Left cardiac atrium (tissue), 4 donors: ENCODE data around the gene CGB7. TPM values are rescaled to one million over a fixed set of nuclear protein-coding genes. Genes with fewer than 3 reads are reported as not detected.
"Not testable (repeated sequence)": the region's sequence is repeated elsewhere in the genome, so short reads cannot be mapped to it uniquely, and the experiment has no call there.

Experiments used
- ATAC-seq, 2 donors: fragments of 200-7000 bp; cut with Tn5 transposase; one replicate each; pipeline ENCODE4 v1.9.1; 2020; ENCODE audit warnings: mild to moderate bottlenecking in 2 of 2, moderate library complexity in 2 of 2
- DNase-seq: peaks from one replicate; pipeline ENCODE4 v3.0.0-alpha.2; 2020
- intact Hi-C, 2 donors: fragments of 100-400 bp; cut with DNase I; formaldehyde crosslinking; loops; one replicate each; pipeline versions ENCODE4 v1.14.1 to v1.15.1; 2022 to 2023
- total RNA-seq, 2 donors: library from RNA; stranded (reverse); fragmentation: NEBNext Ultra II Directional; extraction: Animal tissue kit (Norgen Biotek cat#: 25700); gene quantifications; one replicate each; pipeline ENCODE4 v1.2.1, GENCODE V29; 2021
- donor health status: DM: no; HTN: yes; CAD: no.
- donor health status: DM: no; HTN: yes; CAD: no; lungs with severe emphysema.
- donor health status: DM: yes; HTN: yes; CAD: no.
- donor health status: Dilated cardiomyopathy.

The CGB7 gene
- total RNA-seq, 2 donors from 2014 or later, result 0.29 TPM; not detected in 1

DNA sequence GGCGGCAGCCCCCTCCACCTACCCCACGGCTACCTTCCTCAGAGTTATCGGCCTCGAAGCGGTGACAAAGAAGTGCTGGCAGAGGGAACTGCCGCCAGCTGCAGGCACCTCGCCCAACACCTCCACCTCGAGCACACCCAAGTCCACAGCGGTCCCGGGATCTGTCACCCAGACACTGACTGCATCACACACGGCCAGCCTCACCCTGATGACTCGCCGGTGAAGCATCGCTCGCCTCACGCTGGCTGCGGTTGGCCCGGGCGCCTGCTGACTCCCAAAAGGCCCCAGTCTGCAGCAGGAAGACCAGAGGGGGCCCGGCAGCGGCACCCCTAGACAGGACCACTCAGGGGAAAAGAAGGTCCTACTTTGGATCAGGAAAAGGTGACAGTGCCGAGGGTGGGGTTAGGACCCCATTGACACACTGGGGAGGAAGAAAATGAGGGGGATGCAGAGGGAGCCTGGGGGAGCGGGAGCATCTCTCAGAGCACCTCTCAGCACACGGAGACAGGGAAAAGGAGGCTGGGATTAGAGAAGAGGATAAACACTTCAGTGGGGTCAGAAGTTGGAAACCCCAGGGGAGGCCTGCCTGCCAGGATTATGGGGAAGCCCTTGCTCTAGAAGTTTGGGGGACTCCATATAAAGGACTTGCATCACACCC is 7.0 kb downstream of the CGB7 start:
- ATAC-seq, intact Hi-C loops, DNase-seq: not testable (repeated sequence)

DNA sequence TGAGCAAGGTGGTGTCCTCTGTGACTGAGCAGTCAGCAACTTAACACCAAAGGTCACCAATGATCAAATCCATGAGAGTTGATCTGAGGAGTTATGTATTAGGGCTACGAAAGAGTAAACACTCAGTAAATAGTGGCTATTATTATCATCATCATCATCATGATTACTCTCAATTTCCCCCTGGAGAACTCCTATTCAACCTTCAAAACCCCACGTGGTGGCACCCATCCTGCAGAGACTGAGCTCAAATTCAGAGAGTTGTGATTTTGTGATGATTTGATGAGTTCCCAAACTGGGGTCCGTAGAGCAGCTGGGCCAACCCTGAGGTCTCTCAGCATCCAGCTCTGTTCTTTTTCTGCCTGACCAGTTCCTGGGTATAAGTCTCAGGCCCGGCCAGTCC is 7.7 kb downstream of the CGB7 start:
- DNase-seq, ATAC-seq, intact Hi-C loops: not testable (repeated sequence)

DNA sequence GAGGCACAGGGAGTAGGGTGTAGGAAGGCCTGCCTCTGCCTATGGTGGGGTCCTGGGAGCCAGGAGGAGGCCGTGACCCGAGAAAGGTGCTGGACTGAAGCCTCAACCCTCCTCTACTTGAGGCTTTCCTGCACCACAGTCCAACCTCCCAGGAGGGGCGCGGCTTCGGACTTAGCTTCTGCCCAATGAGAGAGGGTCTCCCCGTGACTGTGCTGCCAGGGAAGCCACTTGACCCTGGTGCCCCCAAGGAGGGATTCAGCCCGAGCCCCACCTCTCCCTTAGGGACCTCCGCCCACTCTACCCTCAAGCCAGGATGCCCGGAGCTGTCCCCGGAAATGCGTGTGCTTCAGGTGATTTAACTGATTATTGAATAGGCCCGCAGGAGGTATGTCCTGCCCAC is 8.5 kb downstream of the CGB7 start, which contains the start of gene CGB8:
TSS of gene CGB8 (minus strand) at position 101 of the 400 bp plus-strand sequence. CDS start 372 bp downstream, outside the sequence.
- ATAC-seq, intact Hi-C loops, DNase-seq: not testable (repeated sequence)

DNA sequence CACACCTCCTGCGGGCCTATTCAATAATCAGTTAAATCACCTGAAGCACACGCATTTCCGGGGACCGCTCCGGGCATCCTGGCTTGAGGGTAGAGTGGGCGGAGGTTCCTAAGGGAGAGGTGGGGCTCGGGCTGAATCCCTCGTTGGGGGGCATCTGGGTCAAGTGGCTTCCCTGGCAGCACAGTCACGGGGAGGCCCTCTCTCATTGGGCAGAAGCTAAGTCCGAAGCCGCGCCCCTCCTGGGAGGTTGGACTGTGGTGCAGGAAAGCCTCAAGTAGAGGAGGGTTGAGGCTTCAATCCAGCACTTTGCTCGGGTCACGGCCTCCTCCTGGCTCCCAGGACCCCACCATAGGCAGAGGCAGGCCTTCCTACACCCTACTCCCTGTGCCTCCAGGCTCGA is 14.0 kb downstream of the CGB7 start, which contains the start of gene CGB5:
TSS of gene CGB5 (plus strand) at position 301 of the 400 bp plus-strand sequence. CDS start 362 bp downstream, outside the sequence.
- intact Hi-C loops, result not testable (repeated sequence)

DNA sequence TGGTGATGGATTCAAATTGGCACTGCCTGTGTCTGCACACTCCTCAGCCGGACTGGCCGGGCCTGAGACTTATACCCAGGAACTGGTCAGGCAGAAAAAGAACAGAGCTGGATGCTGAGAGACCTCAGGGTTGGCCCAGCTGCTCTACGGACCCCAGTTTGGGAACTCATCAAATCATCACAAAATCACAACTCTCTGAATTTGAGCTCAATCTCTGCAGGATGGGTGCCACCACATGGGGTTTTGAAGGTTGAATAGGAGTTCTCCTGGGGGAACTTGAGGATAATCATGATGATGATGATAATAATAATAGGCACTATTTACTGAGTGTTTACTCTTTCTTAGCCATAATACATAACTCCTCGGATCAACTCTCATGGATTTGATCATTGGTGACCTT is 14.9 kb downstream of the CGB7 start:
- DNase-seq, intact Hi-C loops, ATAC-seq: not testable (repeated sequence)

More for the DNA sequence above, 14.0 kb downstream of the CGB7 start, which contains the start of gene CGB5:
- ATAC-seq, DNase-seq: not testable (repeated sequence)

DNA sequence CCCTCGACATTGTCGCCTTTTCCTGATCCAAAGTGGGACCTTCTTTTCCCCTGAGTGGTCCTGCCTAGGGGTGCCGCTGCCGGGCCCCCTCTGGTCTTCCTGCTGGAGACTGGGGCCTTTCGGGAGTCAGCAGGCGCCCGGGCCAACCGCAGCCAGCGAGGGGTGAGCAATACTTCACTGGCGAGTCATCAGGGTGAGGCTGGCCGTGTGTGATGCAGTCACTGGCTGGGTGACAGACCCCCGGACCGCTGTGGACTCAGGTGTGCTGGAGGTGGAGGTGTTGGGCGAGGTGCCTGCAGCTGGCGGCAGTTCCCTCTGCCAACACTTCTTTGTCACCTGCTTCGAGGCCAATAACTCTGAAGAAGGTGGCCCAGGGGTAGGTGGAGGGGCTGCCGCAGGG is 15.4 kb downstream of the CGB7 start:
- DNase-seq (no peak), ATAC-seq (no peak)
- intact Hi-C loops, result no loop called here

DNA sequence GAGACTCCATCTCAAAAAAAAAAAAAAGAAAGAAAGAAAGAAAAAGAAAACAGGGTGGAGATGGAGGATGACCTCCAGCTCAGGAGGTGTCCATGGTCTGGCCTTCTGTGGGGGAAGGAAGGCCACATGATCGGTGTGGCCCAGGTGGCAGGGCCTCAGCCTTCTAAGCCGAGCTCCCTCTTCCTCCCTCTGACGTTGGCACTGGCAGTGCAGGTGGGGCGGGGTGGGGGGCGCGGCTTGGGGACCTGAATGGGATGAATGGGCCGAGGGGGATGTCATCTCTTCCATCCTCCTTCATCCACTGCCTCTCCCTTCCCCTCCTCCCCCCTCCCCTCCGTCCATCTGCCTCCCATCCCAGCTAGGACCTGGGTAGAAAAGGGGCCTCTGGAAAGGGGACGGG is 17.8 kb downstream of the CGB7 start:
- not testable (repeated sequence) for DNase-seq

DNA sequence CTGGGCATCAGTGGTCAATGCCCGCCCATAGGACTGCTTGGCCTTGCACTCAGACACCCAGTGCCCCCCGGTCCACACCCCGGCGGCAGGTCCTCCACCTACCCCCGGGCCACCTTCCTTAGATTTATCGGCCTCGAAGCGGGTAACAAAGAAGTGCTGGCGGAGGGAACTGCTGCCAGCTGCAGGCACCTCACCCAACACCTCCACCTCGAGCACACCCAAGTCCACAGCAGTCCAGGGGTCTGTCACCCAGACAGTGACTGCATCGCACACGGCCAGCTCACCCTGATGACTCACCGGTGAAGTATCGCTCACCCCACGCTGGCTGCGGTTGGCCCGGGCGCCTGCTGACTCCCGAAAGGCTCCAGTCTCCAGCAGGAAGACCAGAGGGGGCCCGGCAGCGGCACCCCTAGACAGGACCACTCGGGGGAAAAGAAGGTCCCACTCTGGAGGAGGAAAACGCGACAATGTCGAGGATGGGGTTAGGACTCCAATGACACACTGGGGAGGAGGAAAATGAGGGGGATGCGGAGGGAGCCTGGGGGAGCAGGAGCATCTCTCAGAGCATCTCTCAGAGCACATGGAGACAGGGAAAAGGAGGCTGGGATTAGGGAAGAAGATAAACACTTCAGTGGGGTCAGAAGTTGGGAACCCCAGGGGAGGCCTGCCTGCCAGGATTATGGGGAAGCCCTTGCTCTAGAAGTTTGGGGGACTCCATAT is 18.8 kb downstream of the CGB7 start:
- intact Hi-C loops, ATAC-seq, DNase-seq: not testable (repeated sequence)

More for the DNA sequence above, 17.8 kb downstream of the CGB7 start:
- intact Hi-C loops, ATAC-seq: not testable (repeated sequence)

DNA sequence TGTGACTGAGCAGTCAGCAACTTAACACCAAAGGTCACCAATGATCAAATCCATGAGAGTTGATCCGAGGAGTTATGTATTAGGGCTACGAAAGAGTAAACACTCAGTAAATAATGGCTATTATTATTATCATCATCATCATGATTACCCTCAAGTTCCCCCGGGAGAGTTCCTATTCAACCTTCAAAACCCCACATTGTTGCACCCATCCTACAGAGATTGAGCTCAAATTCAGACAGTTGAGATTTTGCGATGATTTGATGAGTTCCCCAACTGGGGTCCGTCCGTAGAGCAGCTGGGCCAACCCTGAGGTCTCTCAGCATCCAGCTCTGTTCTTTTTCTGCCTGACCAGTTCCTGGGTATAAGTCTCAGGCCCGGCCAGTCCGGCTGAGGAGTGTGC is 19.4 kb downstream of the CGB7 start:
- DNase-seq, intact Hi-C loops, ATAC-seq: not testable (repeated sequence)

DNA sequence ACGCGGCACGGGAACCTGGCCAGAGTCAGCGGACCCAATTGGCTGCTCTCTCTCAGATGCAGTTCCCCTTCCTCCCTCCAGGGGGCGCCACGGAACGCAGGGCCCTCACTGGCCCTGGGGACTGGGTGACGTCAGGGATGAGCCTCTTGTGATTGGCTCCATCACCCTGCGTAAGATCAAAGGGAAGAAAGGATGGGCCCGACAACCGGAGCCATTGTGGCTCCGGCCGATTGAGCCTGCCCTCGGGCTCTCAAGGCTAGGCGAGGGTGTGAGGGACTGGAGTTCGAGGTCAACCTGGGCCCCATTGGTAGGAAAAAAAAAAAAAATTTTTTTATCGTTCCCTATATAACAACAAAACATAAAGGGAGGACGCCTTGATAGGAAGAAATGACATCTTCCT is 20.7 kb downstream of the CGB7 start, which contains the start of gene CGB1:
TSS of gene CGB1 (minus strand) at position 81 of the 400 bp plus-strand sequence. CDS start 184 bp downstream, outside the sequence.
- intact Hi-C loops, result not testable (repeated sequence)

DNA sequence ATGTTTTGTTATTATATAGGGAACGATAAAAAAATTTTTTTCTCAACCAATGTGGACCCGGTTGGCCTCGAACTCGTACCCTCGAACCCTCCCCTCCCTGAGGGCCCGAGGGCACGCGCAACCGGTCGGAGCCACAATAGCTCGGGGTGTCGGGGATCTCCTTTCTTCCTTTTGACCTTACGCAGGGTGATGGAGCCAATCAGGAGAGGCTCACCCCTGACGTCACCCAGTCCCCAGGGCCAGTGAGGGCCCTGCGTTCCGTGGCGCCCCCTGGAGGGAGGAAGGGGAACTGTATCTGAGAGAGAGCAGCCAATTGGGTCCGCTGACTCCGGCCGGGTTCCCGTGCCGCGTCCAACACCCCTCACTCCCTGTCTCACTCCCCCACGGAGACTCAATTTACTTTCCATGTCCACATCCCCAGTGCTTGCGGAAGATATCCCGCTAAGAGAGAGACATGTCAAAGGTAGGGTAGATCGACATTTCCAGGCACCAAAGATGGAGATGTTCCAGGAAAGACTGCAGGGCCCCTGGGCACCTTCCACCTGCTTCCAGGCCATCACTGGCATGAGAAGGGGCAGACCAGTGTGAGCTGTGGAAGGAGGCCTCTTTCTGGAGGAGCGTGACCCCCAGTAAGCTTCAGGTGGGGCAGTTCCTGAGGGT is 25.8 kb downstream of the CGB7 start, which contains the start of gene CGB2:
TSS of gene CGB2 (plus strand) at position 249 of the 660 bp plus-strand sequence. CDS start at position 455, 206 bp downstream.
- ATAC-seq, intact Hi-C loops, DNase-seq: not testable (repeated sequence)

More for the DNA sequence above, 20.7 kb downstream of the CGB7 start, which contains the start of gene CGB1:
- not testable (repeated sequence) for ATAC-seq, DNase-seq

DNA sequence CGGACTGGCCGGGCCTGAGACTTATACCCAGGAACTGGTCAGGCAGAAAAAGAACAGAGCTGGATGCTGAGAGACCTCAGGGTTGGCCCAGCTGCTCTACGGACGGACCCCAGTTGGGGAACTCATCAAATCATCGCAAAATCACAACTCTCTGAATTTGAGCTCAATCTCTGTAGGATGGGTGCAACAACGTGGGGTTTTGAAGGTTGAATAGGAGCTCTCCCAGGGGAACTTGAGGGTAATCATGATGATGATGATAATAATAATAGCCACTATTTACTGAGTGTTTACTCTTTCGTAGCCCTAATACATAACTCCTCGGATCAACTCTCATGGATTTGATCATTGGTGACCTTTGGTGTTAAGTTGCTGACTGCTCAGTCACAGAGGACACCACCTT is 27.2 kb downstream of the CGB7 start:
- ATAC-seq, DNase-seq, intact Hi-C loops: not testable (repeated sequence)

DNA sequence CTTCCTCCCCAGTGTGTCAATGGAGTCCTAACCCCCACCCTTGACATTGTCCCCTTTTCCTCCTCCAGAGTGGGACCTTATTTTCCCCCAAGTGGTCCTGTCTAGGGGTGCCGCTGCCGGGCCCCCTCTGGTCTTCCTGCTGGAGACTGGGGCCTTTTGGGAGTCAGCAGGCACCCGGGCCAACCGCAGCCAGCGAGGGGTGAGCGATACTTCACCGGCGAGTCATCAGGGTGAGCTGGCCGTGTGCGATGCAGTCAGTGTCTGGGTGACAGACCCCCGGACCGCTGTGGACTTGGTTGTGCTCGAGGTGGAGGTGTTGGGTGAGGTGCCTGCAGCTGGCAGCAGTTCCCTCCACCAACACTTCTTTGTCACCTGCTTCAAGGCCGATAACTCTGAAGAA is 27.8 kb downstream of the CGB7 start:
- ATAC-seq, intact Hi-C loops, DNase-seq: not testable (repeated sequence)

DNA sequence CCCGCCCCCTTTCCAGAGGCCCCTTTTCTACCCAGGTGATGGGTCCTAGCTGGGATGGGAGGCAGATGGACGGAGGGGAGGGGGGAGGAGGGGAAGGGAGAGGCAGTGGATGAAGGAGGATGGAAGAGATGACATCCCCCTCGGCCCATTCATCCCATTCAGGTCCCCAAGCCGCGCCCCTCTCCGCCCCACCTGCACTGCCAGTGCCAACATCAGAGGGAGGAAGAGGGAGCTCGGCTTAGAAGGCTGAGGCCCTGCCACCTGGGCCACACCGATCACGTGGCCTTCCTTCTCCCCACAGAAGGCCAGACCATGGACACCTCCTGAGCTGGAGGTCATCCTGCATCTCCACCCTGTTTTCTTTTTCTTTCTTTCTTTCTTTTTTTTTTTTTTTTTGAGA is 28.9 kb downstream of the CGB7 start:
- not testable (repeated sequence) for ATAC-seq

DNA sequence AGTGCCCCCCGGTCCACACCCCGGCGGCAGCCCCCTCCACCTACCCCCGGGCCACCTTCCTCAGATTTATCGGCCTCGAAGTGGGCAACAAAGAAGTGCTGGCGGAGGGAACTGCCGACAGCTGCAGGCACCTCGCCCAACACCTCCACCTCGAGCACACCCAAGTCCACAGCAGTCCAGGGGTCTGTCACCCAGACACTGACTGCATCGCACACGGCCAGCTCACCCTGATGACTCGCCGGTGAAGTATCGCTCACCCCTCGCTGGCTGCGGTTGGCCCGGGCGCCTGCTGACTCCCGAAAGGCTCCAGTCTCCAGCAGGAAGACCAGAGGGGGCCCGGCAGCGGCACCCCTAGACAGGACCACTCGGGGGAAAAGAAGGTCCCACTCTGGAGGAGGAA is 31.9 kb downstream of the CGB7 start:
- DNase-seq, intact Hi-C loops, ATAC-seq: not testable (repeated sequence)

More for the DNA sequence above, 28.9 kb downstream of the CGB7 start:
- DNase-seq, intact Hi-C loops: not testable (repeated sequence)

DNA sequence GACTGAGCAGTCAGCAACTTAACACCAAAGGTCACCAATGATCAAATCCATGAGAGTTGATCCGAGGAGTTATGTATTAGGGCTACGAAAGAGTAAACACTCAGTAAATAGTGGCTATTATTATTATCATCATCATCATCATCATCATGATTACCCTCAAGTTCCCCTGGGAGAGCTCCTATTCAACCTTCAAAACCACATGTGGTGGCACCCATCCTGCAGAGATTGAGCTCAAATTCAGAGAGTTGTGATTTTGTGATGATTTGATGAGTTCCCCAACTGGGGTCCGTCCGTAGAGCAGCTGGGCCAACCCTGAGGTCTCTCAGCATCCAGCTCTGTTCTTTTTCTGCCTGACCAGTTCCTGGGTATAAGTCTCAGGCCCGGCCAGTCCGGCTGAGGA is 32.5 kb downstream of the CGB7 start:
- ATAC-seq, intact Hi-C loops, DNase-seq: not testable (repeated sequence)

DNA sequence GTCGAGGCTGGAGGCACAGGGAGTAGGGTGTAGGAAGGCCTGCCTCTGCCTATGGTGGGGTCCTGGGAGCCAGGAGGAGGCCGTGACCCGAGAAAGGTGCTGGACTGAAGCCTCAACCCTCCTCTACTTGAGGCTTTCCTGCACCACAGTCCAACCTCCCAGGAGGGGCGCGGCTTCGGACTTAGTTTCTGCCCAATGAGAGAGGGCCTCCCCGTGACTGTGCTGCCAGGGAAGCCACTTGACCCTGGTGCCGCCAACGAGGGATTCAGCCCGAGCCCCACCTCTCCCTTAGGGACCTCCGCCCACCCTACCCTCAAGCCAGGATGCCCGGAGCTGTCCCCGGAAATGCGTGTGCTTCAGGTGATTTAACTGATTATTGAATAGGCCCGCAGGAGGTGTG is 33.3 kb downstream of the CGB7 start, which contains the start of gene CGB3:
TSS of gene CGB3 (minus strand) at position 101 of the 400 bp plus-strand sequence. CDS start 362 bp downstream, outside the sequence.
- DNase-seq, ATAC-seq, intact Hi-C loops: not testable (repeated sequence)

DNA sequence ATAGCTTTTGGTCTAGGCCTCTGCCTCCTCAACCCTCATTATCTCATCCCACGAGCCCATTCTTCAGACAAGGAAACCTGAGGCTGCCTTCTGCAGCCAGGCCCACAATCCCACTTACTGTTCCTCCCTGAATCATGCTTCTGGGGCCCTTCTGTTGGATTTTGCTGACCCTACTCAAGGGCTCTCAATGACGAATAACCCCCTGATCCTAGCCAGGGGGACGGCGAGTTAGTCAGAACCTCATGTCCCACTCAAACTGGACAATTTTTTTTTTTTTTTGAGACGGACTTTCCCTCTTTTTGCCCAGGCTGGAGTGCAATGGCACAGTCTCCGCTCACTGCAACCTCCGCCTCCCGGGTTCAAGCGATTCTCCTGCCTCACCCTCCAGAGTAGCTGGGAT is 35.4 kb downstream of the CGB7 start:
- DNase-seq (no peak), ATAC-seq (no peak)
- intact Hi-C loops, result no loop called here
